GM04504 (cell line): ENCODE results near the gene DAPK2.
"Not testable (repeated sequence)": the region's sequence is repeated elsewhere in the genome, so short reads cannot be mapped to it uniquely, and the experiment has no call there.

Experiments
- DNase-seq: peaks from one replicate; pipeline ENCODE4 v3.0.0-alpha.2; 2012; ENCODE audit warnings: low read depth

DAPK2 gene

DNA sequence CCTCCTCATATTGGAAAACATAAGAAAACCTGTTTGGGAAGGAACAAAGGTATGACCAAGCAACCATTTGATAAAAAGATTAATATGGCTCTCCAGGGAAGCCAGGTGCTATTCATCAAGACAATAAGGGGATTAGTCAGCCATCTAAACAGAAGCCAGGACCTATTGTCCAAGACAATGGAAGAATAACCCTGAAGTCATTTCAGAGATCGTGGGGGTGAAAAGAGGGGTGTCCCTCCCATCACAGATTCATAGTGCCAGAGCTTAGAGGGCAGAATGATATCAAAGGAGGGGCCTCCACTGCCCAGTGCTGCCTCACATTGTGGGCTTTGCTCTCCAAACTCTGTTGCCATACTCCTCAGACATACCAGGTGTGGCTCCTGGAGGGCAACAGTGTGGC is 73.5 kb downstream of the DAPK2 start:
- DNase-seq, result no peak

DNA sequence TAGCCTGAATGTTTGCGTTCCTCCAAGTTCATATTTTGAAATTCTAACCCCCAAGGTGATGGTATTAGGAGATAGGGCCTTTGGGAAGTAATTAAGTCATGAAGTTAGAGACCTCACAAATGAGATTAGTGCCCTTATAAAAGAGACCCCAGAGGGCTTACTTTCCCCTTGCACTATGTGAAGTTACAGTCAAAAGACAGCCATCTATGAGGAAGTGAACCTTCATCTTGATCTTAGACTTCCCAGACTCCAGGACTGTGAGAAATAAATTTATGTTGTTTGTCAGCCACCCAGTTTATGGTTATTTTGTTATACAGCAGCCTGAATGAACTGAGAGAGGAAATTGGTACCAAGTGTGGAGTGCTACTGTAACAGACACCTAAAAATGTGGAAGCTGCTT is 74.4 kb downstream of the DAPK2 start:
- DNase-seq, result no peak

DNA sequence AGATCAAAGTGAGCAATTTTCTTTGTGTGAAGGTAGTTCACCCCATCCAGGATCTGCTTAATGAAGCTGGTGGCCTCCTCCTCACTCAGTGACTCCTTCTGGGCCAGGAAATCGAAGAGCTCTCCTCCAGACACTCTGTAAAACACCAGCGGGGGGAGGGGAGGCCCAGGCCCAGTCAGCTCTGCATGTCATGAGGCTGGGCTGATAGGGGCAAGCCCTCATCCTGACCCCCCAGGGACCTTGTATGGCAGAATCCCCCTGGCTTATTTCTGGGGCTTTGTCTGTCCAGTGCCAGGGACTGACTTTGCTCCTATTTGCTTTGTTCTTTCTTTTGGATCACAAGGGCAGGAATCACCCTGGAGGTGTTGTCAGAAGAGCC is 74.9 kb downstream of the DAPK2 start:
- no peak for DNase-seq

DNA sequence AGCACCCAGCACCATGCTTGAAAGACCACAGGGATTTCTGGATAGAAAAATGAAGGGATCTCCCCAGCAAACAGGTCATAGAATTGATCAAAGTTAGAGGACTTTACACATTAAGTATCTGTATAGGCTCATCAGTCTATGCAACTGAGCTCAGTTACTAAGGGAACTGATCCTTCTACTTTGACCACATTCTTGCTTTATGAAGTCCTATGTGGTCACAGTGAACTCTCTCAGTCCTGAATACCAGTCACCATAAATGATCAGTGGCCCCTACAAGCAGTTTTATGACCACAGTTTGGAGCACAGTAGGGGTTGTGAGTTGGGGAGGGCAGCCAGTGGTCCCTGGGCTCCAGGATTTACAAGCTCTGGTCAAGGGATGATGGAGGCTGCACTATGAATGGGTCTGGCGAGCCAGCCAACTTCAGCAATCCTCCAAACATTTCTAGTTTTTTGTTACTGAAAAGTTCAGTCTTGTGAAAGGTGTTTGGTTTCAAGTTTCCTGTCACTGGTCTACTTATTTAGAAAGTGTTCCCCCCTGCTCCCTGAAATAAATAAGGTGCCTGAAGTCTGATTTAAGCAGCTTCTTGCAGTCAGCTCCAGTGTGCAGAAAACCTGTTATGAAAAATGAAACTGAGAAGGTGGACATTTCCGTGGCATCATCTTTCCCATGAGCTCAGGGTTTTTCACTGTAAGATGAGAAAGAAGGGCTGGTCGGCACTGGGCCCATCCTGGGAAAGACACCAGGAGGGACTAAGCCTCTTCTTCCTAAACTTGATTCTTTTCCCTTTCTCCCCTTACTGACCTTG is 75.5 kb downstream of the DAPK2 start:
- DNase-seq, result no peak

DNA sequence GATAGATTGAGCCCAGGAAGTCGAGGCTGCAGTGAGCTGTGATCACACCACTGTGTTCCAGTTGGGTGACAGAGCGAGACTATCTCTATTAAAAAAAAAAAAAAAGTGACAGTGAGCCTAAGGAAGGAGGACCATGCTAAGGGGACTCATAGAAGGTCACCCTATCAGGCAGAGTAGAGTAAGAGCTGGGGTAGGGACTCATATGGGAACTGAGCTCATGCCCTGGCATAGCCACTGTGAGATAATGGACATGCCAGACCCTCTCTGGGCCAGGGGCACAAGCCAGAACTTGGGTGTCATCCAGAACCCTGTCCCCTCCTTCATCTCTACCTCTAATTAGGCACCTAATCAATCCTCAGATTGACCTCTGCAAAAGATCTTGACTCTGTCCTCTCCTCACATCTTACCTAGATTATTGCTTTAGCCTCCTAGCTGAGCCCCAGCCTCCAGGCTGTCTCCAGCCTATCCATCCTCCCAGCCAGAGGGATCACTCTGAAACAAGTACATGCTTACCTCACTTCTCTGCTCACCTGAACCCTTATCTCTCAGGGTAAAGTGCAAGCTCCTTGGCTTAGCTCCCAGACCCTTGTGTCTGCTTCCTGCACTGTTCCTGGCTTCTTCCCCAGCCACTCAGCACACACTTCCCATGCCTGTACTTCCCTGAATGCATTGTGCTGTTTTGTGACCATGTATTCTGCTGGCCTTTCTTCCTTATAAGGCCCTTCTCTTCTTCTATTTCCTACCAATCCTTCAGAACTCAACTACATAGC is 76.4 kb downstream of the DAPK2 start:
- DNase-seq, result no peak

DNA sequence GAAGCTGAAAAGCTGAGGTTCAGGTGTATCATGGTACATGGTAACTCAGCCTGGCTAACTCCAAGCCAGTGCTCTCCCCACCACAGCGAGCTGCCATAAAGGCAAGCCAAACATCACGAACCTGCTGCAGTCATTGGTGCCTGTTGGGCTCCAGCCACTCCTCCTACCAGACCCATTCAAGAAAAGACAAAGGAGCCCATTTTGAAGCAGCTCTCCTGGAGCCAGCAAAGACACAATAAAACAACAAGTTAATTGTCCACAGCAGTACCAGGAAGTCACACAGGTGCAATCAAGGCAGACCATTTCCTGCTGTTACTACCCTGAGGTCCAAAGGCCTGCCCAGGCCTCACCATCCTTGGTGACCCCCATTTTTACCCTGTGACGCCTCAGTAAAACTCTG is 77.6 kb downstream of the DAPK2 start:
- DNase-seq, result no peak

DNA sequence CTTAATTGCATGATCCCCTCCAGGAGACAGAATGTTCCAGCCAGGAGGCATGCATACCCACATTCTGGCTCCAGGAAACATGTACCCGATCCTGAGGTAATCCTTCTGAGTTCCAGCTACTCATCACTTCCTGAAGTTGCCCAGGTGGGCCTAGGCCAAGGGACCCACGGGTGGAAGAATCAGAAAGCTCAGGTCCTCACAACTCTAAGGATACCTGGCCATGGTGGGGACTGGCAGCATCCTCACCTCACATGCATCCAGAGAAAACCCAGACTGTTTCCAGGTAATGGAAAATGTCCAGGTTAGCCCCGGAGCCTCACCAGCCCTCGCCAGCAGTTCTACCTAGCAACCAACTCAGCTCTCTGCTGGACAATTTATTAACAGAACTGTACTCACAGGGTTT is 78.2 kb downstream of the DAPK2 start:
- no peak for DNase-seq

DNA sequence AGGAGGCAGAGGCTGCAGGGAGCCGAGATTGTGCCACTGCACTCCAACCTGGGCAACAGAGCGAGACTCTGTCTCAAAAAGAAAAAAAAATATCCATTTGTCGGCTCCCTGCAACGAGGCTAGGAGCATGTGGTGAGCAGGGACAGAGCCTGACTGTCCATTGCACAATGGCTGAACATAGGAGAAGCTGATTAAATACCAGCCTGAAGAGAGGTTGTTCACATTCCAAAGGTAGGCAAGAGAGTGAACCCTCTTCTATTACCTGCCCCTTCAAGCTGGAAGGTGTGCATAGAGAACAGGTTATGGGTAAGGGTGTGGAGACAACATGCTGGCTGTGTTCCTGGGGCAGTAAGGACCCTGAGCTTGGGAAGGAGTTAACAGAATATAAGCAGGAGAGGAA is 78.7 kb downstream of the DAPK2 start:
- no peak for DNase-seq

DNA sequence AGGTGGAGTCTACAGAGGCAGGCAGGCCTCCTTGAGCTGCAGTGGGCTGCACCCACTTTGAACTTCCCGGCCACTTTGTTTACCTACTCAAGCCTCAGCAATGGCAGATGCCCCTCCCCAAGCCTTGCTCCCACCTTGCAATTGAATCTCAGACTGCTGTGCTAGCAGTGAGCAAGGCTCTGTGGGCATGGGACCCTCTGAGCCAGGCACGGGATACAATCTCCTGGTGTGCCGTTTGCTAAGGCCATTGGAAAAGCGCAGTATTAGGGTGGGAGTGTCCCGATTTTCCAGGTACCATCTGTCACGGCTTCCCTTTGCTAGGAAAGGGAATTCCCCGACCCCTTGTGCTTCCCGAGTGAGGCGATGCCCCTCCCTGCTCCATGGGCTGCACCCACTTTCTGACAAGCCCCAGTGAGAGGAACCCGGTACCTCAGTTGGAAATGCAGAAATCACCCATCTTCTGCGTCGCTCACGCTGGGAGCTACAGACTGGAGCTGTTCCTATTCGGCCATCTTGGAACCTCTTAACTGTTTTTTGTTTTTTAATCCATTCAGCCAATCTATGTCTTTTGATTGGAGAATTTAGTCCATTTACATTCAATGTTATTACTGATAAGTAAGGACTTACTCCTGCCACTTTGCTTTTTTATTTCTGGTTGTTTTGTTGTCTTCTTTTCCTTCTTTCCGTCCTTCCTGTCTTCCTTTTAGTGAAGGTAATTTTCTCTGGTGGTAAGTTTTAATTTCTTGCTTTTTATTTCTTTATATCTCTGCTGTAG is 83.2 kb downstream of the DAPK2 start:
- not testable (repeated sequence) for DNase-seq

DNA sequence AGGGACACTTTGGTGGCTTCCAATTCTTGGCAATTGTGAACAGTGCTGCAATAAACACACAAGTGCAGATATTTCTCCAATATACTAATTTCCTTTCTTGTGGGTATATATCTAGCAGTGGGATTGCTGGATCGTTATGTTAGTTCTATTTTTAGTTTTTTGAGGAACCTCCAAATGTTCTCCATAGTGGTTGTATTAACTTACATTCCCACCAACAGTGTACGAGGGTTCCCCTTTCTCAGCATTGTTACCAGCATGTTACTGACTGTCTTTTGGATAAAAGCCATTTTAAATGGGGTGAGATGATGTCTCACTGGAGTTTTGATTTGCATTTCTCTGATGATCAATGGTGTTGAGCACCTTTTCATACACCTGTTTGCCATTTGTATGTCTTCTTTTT is 92.8 kb downstream of the DAPK2 start:
- no peak for DNase-seq

DNA sequence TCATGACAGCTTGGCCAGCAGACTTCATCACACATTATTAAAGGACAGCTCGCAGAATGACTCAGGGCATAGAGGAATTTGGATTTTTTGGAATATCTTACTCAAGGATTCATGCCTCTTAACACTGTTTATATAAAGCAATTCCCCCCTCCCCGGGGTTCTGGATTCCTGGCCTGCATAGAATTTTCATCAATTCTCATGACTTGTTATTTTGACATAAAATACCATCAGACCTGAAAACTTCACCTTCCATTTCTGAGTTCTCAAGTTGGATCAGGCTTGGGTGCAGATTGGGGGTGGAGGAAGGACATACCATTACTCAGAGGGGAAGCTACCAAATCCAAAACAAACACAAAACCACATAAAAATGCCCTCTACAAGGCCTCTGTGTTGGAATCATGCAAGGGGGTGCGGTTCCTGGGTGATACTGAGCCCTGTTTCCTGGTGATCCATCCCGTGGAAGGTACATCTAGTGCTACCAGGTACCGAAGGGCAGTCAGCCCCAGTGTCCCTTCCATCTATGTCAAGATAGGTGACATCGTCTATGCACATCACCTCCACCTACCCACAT is 95.3 kb downstream of the DAPK2 start:
- DNase-seq, result peak; percentile 68

DNA sequence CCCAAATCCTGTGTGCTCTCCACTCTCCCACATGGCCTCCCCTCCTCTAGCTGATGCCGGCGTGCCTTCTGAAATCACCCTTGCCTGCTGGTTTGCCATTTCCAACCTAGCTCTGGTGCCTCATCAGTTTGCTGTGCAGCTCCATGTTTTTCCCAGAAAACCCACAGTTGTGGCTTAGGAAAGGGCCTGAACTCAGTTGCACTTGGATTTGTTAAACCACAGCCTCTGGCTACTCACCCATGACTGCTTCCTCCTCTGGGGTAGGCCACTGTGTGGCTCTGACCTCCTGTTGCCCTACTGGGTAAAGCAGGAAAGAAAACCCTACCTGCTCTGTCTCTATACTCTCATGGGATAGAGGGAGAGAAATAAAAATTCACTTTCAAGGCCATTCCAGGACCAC is 97.3 kb downstream of the DAPK2 start:
- DNase-seq, result no peak

DNA sequence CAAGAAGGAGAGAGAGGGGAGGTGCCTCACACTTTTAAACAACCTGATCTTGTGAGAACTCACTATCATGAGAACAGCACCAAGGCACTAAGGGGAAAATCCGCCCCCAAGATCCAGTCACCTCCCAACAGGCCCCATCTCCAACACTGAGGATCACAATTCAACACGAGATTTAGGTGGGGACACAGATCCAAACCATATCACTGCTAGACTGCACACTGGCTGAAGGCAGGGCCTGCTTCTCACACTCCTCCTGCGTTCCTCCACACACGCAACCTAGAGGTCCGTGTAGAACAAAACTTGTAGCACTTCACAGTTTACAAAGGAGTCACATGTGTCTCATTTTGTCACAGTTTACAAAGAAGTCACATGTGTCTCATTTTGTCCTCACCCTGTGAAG is 97.8 kb downstream of the DAPK2 start:
- DNase-seq, result no peak

DNA sequence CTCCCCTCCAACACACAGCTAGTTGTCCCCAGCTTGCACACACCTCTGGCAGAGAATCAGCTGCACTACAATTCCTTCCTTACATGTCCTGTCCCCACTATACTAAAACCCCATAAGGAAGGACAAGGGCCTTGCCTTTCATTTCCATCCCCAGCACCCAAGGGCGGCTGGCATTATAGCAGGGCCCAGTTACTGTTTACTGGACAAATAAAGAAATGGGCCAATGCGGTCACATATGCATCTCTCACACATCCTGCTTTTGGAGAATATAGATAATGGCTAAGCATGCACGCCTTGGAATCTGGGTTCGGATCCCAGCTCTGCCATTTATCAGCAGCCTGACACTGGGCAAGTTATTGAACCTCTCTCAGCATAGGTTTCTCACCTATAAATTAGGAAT is 99.1 kb downstream of the DAPK2 start:
- DNase-seq, result no peak

DNA sequence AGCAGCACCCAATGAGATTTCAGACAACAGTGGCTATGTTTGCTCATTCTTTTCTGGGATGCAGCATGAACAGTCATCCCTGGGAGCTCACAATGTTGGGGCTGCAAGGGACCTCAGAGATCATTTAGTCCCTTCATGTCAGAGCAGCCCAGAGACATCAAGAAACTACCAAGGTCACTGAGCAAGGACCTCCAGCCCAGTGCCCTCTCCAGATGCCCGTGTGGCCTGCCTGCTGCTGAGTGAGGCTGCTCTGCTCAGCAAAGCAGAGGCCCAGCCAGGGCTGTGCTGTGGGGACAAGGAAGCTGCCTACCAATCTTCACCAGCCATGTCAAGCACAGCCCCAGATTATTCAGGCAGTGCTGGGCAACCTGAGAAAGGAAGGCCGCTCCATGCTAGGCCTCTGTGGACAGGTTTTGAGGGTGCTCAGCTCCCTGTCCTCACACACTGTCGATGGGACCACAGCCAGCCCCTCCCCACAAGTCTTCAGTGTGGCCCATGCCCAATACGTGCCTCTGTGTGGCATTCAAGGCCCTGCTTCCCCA is 99.7 kb downstream of the DAPK2 start:
- no peak for DNase-seq

DNA sequence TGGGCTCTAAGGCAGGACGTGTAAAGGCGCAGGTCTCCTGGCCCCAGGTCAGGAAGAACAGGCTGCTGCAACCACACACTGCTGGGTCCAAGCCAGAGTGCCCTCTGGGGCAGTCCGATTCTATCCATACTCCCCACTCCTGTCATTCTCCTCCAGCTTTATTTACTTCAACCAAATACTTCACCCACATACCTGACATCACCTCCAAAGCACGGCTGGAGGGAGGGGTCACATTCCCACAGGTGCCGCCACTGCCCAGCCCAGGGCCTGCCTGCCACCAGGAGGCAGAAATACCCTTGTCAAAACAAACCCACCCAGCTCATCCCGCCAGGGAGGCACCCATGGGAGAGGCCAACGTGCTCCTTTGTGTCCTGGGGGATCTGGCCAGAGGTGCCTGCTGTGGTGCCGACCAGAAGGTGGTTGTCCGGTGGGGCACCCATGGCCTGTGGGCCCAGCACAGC is 100.4 kb downstream of the DAPK2 start:
- DNase-seq, result no peak

DNA sequence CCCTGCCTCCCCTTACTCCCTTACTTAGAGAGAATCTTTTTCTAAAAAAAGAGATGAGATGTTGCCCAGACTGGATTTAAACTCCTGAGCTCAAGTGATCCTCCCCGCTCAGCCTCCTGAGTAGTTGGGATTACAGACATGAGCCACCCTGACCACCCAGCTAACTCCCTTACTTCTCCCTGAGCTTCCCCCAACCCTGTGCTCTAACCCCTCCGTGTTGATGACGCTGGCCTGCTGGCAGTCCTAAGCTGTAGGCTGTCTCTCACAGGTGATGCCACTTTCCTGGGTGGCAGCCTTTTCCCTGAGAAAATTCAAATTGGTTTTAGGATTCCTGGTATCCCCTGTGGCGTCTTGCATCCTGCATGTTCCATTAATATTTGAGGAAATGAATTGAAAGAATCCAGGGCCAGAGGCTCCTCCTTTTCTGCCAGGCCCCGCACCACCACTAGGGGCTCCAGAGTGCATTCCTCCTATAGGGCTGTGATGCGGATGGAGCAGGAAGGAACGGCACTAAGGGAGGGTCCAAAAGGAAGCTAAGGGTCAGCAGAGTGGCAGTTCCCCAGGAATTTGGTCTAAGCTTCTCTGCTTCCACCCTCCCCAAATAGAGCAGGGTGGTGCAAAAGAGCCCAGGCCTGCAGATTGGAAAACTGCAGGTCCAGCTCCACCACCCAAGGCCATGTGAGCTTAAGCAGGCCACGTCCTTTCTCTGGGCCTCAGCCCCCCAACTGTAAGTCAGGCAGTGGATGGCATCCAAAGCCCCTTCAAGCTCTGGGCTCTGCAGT is 101.1 kb downstream of the DAPK2 start:
- no peak for DNase-seq

DNA sequence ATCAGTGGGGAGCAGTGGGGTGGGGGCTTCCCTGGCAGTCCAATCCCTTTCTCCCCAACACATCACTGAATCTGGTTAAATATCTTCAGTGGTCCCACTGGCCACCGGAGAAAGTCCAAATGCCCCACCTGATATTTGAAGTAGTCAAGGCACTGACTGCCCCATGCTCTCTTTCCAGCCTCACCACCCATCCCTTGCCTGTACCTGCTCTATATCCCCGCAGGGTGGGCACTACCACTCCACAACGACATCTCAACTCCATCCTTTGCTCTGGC is 101.7 kb downstream of the DAPK2 start:
- no peak for DNase-seq

DNA sequence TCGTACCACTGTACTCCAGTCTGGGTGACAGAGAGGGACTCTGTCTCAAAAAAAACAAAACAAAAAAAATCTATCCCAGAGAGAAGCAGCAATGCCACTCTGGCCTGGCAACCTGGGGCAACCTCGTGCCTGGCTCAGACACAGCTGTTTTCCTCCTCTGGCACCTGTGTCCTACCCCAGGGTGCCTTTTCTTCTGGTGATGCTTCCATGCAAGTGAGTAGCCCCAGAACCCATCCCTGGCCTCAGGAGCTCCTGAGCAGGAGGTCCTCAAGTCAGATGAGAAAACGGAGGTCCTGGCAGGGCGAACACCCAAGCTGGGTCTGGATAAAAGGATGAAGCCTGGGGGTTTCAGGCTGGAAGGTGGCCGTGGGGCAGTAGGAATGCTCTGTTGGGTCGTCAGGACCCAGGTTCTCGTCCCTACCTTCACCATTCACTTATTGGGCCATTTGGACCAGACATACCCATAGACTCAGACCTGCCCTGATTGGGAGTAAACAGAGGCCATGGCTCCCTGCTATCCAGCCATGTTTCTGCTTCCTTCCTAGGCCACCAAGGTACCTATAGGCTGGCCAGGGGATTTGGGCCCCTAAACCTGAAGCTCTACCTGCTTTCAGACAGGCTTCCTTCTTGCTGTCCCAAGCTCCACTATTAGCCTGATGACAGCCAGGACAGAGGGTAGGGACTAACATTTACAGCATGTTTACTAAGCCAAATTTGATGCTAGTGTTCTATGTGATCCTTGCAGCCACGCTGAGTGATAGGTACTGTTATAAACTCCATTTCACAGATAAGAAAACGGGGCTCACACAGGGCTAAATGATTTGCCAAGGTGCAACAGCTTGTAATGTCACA is 102.2 kb downstream of the DAPK2 start:
- DNase-seq, result no peak

DNA sequence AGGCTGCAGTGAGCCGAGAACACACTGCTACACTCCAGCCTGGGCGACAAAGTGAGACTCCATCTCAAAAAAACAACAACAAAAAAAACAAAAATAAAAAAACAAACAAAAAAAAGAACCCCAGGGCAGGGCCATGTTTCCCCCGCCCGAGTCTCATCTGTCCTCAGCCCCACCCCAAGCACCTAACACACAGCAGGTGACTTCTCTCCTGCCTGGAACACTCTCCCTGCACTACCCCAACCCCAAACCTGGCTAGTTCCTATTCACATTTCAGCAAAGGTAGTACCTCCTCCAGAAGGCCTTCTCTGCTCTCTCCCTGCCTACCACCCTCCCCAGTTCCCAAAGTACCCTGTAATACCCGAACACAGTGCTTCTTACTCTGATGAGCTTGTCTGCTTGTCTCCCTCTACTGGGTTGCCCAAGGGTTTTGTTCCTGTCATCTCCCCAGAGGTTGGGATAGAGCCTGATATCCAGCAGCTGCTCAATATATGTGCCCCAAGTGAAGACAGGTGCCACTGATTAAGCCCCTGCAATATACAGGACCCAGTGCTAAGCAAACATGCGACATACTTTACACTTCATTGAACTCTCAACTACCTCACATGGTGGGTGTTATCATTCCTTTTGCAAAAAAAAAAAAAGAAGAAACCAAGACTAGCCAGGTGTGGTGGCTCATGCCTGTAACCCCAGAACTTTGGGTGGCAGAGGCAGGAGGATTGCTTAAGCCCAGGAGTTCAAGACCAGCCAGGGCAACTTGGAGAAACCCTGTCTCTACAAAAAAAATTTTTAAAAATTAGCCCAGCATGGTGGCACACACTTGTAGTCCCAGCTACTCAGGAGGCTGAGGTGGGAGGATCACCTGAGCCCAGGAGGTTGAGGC is 103.6 kb downstream of the DAPK2 start:
- no peak for DNase-seq
